HepG2 (cell line): ENCODE measurements around the gene ECSIT. TPM values are rescaled to one million over a fixed set of nuclear protein-coding genes. Genes with fewer than 3 reads are reported as not detected.

ENCODE experiments used
- CBX2 ChIP-seq, 2 experiments: fragments of 200-600 bp in 1 of 2; sonication (generic); formaldehyde crosslinking in 1 of 2; IDR thresholded peaks; 2 replicates each; pipeline versions ENCODE4 v1.7.0 to v1.8.1; 2018 to 2022; ENCODE audit warnings: low read depth in 2 of 2, low read length in 1 of 2, mild to moderate bottlenecking in 1 of 2, missing genetic modification reagents in 1 of 2
- MLLT10 ChIP-seq: sonication (generic); formaldehyde crosslinking; IDR thresholded peaks from 2 replicates; pipeline ENCODE4 v1.4.0; 2020; ENCODE audit warnings: missing genetic modification reagents
- ZNF10 ChIP-seq: sonication (generic); formaldehyde crosslinking; IDR thresholded peaks from 2 replicates; pipeline ENCODE4 v1.4.0; 2020; ENCODE audit warnings: mild to moderate bottlenecking, low read depth, missing genetic modification reagents, borderline replicate concordance
- polyA plus RNA-seq, 8 experiments: library from polyadenylated mRNA; depleted of rRNA in 3 of 8; stranded (reverse) in 7 of 8; unstranded in 1 of 8; fragments of >200 nt; fragmentation: Illumina TruSeq in 4 of 8; extraction: Trizol in 4 of 8; gene quantifications; 2 replicates each; pipeline versions ENCODE4 v1.2.1 to v1.2.3, GENCODE V29; 2011 to 2016; ENCODE audit warnings: low read depth in 4 of 8, missing spikeins in 1 of 8, mixed read lengths in 1 of 8; ENCODE audit not compliant: insufficient read depth in 1 of 8
- total RNA-seq, 5 experiments: library from RNA; depleted of rRNA; stranded (reverse); fragments of >200 nt; fragmentation: Illumina TruSeq; extraction: Trizol; gene quantifications; 2 replicates each; pipeline ENCODE4 v1.2.3, GENCODE V29; 2016; ENCODE audit warnings: low read depth in 1 of 5
- TF ChIP-seq, protein P1 (sequence below): sonication (generic); formaldehyde crosslinking; IDR thresholded peaks from 2 replicates; pipeline ENCODE4 v1.9.0; 2022; ENCODE audit warnings: low read depth, missing genetic modification reagents
- TF ChIP-seq, protein P2 (sequence below): sonication (generic); formaldehyde crosslinking; IDR thresholded peaks from 2 replicates; pipeline ENCODE4 v1.5.1; 2020; ENCODE audit warnings: missing genetic modification reagents, mild to moderate bottlenecking, borderline replicate concordance
- TF ChIP-seq, protein P3 (sequence below): sonication (generic); formaldehyde crosslinking; IDR thresholded peaks from 2 replicates; pipeline ENCODE4 v1.4.0; 2020; ENCODE audit warnings: mild to moderate bottlenecking, missing genetic modification reagents

Gene ECSIT
- total and polyA plus RNA-seq, 2 of the 13 experiments (the other 11 are each of a cell fraction or from before 2014, with no cell fraction given), result 36.4 to 62.3 TPM

DNA sequence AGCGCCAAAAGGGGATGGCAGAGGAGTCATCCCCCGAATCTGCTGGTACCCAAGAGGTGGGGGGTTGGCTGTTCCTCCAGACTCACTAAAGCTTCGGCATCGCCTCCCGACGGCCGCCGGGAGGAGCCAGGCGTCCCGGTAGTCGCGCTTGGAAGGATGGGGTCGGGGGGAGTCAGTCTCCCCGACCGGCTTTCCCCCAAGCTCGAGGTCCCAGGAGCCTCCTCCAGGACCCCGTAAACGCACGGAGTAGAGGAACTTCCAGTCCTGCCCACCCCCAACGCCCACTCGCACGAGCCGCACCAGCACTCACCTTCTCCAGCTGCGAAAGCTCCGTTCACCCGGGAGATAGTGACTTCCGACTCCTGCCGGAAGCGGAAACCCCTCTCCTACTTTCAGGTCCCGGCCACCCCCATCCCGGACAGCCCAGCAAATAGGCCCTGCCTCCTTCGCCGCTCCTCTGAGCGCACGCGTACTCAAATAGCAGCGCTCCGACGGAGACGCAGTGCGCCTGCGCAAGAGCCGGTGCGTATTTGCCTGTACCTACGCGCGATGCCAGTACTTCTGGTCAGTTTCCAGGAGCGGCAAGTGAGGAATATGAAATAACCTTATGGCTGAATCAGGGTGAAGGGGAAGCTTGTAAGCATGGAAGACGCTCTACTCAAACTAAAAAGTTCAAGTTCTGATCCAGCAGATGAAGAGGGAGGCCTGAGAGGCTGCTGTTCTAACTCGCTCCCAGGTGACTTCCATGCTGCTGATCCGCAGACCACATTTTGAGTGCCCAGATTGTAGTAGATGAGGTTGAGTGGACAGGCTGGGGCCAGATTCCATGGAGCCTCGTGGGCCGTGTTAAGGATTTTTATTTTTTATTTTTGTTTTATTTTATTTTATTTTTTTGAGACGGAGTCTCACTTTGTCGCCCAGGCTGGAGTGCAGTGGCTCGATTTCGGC is 30.2 kb upstream of the ECSIT start, which contains the start of gene ELOF1 (continued):
- TF ChIP-seq, protein P1, sequence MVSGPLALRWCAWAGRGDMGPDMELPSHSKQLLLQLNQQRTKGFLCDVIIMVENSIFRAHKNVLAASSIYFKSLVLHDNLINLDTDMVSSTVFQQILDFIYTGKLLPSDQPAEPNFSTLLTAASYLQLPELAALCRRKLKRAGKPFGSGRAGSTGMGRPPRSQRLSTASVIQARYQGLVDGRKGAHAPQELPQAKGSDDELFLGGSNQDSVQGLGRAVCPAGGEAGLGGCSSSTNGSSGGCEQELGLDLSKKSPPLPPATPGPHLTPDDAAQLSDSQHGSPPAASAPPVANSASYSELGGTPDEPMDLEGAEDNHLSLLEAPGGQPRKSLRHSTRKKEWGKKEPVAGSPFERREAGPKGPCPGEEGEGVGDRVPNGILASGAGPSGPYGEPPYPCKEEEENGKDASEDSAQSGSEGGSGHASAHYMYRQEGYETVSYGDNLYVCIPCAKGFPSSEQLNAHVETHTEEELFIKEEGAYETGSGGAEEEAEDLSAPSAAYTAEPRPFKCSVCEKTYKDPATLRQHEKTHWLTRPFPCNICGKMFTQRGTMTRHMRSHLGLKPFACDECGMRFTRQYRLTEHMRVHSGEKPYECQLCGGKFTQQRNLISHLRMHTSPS (CRISPR knock-in tag), result no peak
- TF ChIP-seq, protein P2, sequence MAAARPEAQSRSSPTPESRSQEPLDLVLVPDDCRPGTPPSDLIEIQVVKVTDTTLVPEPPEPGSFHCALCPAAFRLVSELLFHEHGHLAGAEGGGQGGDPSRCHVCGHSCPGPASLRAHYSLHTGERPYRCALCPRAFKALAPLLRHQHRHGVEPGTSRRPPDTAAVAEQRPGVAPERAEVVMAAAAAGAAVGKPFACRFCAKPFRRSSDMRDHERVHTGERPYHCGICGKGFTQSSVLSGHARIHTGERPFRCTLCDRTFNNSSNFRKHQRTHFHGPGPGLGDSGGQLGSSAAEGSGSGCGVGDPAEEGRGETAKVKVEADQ (CRISPR knock-in tag), result no peak; the same call in 1 of the 2 replicates
- TF ChIP-seq MLLT10 (CRISPR knock-in tag) (no peak), ZNF10 (CRISPR knock-in tag) (no peak), CBX2 (IDR thresholded peaks at IDR 0.05; ENCODE audit: low read depth, low read length) (no peak), CBX2 (CRISPR knock-in tag; IDR thresholded peaks at IDR 0.05; ENCODE audit: low read depth) (no peak)
- TF ChIP-seq, protein P3, sequence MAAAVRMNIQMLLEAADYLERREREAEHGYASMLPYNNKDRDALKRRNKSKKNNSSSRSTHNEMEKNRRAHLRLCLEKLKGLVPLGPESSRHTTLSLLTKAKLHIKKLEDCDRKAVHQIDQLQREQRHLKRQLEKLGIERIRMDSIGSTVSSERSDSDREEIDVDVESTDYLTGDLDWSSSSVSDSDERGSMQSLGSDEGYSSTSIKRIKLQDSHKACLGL, result 0 out of 2 replicates have a peak, but pooled peaks have one; percentile 45
